Cerebellar cortex (tissue), 1 donor: Measurements from ENCODE around the gene DUSP16.
A peak's percentile ranks its signal among the peaks of the same experiment; 100 is the strongest.
"Not testable (repeated sequence)": the region's sequence is repeated elsewhere in the genome, so short reads cannot be mapped to it uniquely, and the experiment has no call there.

Source experiments
- DNase-seq: peaks from one replicate; pipeline ENCODE4 v3.0.0-alpha.2; 2015; ENCODE audit warnings: low spot score

Gene DUSP16

DNA sequence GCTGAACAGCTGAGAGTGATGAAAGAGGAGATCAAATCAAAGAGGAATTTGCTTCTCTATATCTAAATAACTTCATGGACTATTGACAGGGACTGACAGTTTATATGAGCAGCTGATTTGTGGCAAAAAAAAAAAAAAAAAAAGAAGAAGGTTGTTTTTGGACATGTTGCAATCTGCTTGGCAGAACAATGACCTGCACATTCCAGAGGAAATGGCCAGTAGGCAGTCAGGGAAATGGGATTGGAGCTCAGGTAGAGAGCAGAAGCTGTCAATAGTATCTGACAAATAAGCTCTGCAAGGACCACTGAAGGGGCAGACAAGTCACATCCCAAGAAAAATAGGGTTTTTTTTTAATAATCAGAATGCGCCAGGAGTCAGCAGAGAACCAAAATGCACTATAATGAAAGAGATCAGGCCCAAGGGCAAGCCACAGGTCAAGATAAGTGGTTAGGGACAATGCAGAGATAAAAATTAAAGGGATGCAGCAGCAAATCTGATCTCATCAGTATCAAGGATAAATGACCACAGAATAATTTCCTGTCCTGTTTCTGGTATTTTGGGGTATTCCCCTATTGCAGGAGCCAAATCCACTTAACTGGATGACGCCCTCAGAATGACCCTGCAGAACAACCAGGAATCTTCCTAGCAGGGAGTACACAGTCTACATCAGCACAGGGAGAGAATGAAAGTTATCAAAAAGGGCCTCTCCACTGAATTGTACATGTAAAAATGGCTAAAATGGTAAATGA is 22.6 kb upstream of the DUSP16 start:
- DNase-seq, result no peak

DNA sequence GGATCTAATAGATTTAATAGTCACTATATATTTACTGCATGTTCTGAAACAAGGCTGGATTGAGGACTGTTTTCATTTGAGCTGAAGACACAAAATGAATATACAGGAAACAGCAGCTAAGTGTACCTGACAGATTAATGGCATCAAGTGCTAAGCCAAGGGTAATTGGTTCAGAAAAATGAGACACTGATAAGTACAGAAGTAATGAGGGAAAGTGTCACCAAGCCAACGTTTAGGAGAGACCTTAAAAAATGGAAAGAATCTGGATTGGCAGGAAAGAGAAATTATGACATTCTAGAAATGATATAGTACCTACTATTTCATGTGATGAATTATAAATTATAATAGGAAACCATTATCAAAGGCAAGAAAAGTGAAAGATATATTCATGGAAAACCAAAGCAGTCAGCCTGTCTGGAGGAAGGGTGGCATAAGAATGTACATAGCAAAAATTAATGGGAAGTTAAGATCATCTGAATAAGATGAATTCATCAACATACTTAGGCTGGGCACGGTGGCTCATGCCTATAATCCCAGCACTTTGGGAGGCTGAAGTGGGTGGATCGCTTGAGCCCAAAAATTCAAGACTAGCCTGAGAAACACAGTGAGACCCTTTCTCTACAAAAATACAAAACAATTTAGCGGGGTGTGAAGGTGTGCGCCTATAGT is 21.0 kb upstream of the DUSP16 start:
- no peak for DNase-seq

DNA sequence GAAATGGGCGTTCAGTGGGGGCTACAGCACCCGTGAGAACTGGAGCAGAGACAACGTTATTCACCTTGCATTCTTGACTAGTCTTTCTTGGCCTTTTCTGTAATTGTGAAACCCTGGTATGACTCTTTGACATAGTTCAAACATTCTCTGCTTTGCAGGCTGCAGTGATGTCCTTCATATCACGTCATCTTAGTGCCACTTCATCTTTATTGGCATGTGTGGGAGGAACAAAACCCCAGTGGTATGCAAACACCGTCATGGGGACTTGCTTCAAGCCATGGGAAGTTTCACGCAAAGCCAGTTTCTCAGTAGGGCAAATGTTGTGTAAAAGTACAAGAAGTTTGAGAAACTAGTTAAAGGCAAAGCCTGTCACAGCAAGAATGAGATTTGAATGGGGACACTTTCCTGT is 20.2 kb upstream of the DUSP16 start:
- no peak for DNase-seq

DNA sequence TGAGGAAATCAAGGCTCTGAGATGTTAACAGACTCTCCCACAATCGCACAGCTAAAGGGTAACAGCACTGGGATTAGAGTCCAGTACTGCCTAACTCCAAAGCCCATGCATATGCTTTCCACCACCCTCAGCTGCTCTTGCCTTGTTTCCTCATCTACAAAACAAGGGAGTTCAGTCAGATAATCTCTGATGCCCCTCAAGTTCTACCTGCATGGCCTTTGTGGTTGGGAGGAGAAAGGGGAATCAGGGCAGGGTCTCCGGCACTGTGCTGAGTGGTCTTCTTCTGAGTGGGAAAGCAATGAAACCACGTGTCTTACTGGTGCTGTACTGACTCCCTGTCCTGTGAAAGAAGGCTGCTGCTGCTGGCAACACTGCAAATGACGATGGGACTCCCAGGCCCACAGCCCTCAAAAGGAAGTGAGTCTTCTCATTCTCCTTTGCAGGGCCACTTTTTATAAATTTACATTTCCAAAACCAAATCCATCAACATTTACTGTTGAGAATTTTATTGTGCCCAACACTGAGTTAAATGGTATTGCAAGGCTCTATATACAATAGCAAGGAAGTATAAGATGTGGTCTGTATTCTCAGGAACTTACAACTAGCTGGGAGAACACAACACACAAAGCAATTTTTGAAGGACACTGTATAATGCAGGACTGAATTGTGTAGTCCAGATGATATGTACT is 19.7 kb upstream of the DUSP16 start:
- no peak for DNase-seq

DNA sequence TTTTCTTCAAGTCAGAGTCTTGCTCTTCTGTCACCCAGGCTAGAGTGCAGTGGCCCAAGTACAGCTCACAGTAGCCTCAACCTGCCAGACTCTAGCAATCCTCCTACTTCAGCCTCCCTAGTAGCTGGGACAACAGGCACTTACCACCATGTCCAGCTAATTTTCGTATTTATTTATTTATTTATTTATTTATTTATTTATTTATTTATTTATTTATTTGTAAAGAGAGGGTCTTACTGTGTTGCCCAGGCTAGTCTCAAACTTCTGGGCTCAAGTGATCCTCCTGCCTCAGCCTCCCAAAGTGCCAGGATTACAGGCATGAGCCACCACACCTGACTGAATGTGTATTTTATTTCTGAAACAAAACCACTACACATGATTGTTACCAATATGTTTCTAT is 18.1 kb upstream of the DUSP16 start:
- DNase-seq, result not testable (repeated sequence)

DNA sequence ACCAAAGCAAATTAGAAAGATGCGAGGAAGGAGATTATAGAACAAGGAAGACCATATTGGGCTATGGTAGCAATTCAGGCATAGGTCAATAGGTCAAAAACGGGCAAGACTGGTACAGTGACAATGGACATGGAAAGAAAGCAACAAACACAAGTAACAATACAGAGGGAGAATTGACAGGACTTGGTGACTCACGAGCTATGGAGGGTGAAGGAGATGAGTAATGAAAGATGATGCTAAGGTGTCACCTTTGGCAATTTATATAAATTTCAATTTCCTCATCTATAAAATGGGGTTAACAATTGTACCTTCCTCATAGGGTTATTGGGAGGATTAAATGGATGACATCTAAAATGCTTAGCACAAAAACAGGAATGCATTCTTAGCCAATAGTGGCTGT is 15.1 kb upstream of the DUSP16 start:
- no peak for DNase-seq

DNA sequence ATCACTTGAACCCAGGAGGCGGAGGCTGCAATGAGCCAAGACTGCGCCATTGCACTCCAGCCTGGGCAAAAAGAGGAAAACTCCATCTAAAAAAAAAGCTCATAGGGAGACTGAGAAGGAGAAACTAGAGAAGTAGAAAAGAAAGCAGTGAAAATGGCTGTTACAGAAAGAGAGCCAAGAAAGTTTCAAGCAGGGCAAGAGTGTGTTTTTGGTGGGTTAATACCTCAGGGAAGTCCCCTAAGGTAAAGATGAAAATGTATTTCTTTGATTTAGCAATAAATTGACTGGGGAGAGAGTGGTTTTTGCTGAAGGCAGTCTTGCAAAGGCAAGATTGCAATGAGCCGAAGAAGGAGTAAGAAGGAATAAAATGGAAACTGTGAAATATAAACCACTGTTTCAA is 10.0 kb upstream of the DUSP16 start:
- no peak for DNase-seq

GRCh38 chr12:12565971-12566370 is 3.3 kb upstream of the DUSP16 start:
- DNase-seq, result not testable (repeated sequence)

- DNase-seq, result no peak
These were observed 2.2 kb upstream of the DUSP16 start for GRCh38 chr12:12564911-12565310.

DNA sequence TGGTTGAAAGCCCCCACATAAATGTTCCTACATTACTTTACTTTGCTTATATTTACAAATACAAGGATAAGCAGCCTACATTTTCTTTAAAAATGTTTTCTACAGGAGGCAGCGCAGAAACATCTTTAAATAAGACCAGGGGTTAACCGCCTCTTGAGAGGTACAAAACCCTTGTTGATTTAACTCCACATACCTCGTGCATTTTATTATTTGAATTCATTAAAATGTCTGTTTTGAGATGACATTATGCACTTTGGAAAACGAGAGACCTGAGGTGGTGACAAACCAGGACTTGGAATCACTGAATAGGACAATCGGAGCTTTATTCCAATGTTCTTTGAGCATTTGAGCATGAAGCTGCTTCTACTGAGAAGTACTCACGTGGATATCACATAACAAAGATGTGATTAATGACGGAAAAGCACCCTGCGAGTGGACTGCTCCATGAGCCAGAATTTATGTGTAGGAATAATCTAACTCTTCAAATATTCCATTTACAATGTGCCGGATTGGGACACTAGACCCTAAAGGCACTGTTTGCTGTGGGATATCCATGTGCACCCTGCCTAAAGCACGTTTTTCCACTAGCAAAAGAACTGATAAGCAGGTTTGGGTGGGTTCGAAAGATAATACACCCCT is 746 bp upstream of the DUSP16 start:
- DNase-seq, result peak; percentile 50

- DNase-seq, result no peak
These were observed 613 bp downstream of the DUSP16 start for GRCh38 chr12:12562016-12562483.

GRCh38 chr12:12561371-12562015 is 1.2 kb downstream of the DUSP16 start:
- DNase-seq, result peak; percentile 74

- DNase-seq, result peak; percentile 75
These were observed 1.9 kb downstream of the DUSP16 start for GRCh38 chr12:12560587-12561370.

GRCh38 chr12:12559719-12560296 is 2.9 kb downstream of the DUSP16 start:
- no peak for DNase-seq

- no peak for DNase-seq
These were observed 4.4 kb downstream of the DUSP16 start for GRCh38 chr12:12558291-12558690.

DNA sequence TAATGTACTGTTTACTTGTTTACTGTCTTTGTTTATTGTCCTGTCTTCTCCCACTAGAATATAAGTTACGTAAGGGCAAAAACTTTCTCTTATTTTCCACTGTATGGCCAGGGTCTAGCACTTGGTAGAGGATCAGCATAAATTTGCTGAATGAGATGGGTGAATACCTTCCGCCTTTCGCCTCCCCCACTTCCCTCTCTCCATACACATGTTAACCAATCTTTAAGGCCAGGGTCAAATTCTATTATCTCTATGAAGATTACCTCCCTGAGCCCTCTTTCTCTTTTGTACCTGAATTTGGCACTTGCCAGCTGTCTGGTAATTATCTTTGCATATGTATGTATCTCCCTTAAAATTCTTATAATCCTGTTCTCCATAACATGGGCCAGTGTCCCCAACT is 4.9 kb downstream of the DUSP16 start:
- no peak for DNase-seq

GRCh38 chr12:12555656-12556055 is 7.0 kb downstream of the DUSP16 start:
- DNase-seq, result no peak

DNA sequence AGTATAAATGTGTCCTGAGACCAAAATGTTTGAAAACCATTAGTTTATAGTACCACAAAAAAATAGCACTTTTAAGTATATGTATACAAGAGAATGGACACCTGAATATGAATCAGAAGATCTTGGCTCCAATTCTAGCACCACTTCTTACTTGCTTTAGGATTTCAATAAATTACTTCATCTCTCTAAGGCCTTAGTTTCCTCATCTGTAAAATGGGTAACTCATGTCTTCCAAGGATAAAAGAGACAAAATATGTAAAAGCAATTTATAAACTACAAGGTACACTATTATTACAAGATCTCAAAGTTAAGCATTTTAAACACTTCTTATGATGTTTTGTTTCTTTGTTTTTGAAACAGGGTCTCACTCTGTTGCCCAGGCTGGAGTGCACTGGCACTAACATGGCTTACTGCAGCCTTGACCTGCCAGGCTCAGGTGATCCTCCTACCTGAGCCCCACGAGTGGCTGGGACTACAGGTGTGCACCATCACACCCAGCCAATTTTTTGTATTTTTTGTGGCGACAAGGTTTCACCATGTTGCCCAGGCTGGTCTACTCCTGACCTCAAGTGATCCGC is 9.4 kb downstream of the DUSP16 start:
- no peak for DNase-seq

DNA sequence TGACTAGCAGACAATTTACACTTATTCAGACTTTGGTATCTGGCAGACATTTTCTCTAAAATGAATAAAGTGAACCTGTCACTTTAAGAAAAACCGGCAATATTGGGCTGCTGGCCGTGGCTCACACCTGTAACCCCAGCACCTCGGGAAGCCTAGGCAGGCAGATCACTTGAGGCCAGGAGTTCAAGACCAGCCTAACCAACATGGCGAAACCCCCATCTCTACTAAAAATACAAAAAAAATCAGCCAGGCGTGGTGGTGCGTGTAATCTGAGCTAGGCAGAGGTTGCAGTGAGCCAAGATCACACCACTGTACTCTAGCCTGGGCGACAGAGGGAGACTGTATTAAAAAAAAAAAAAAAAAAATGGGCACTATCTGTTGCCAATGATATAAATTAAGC is 11.5 kb downstream of the DUSP16 start:
- no peak for DNase-seq

- DNase-seq, result no peak
These were observed 12.4 kb downstream of the DUSP16 start for GRCh38 chr12:12550277-12550676.
